Transverse colon (tissue), 4 donors: ENCODE measurements around the gene DNLZ. TPM values are rescaled to one million over a fixed set of nuclear protein-coding genes. Genes with fewer than 3 reads are reported as not detected.

Experiments
- DNase-seq: peaks from one replicate; pipeline ENCODE4 v3.0.0-alpha.2; 2019
- H3K27ac ChIP-seq, 4 donors: fragments of 200-600 bp; sonication (generic); 2 replicates each; pipeline ENCODE4 v1.5.1; 2016 to 2018; ENCODE audit warnings: inconsistent platforms in 4 of 4
- H3K27me3 ChIP-seq: fragments of 200-600 bp; sonication (generic); 2 replicates; pipeline ENCODE4 v1.5.1; 2017; ENCODE audit warnings: inconsistent platforms
- H3K36me3 ChIP-seq, 4 donors: fragments of 200-600 bp; sonication (generic); 2 replicates each; pipeline ENCODE4 v1.5.1; 2017 to 2019; ENCODE audit warnings: inconsistent platforms in 4 of 4
- H3K4me1 ChIP-seq, 4 donors: fragments of 200-600 bp; sonication (generic); 2 replicates each; pipeline ENCODE4 v1.5.1; 2017 to 2020; ENCODE audit warnings: inconsistent platforms in 4 of 4
- H3K4me3 ChIP-seq, 4 donors: fragments of 200-600 bp; sonication (generic); 1 replicate in 1 of 4; 2 replicates in 3 of 4; pipeline versions ENCODE4 v1.5.1 to v1.6.1; 2017 to 2019; ENCODE audit warnings: inconsistent platforms in 4 of 4
- H3K9me3 ChIP-seq, 2 donors: fragments of 200-600 bp; sonication (generic); 2 replicates each; pipeline ENCODE4 v1.5.1; 2017 to 2019; ENCODE audit warnings: inconsistent platforms in 2 of 2
- EP300 ChIP-seq: sonication (generic); formaldehyde crosslinking; IDR thresholded peaks from one replicate; pipeline ENCODE4 v1.6.1; 2017; ENCODE audit warnings: antibody characterized with exemption, low read depth
- POLR2A ChIP-seq: fragments of 450-650 bp; IDR thresholded peaks from one replicate; pipeline ENCODE4 v1.6.1; 2016; ENCODE audit warnings: antibody characterized with exemption, mild to moderate bottlenecking, moderate library complexity
- POLR2AphosphoS5 ChIP-seq, 3 donors: sonication (generic); formaldehyde crosslinking; IDR thresholded peaks; one replicate each; pipeline ENCODE4 v1.6.1; 2016; ENCODE audit warnings: antibody characterized with exemption in 3 of 3
- WGBS, 2 donors: methylation state at CpG; one replicate each; pipeline ENCODE4 v1.1.5; 2018; ENCODE audit warnings: low coverage in 1 of 2; 5-methylcytosine and 5-hydroxymethylcytosine counted together
- in situ Hi-C, 4 donors: fragments of 200-750 bp; cut with MboI; loops; one replicate each; pipeline versions ENCODE4 v1.15.0 to v1.15.1; 2017; ENCODE audit warnings: low sequenced_read_pairs in 3 of 4, low pct_ligation_motif_present in 1 of 4, low pct_unique_long_range_greater_than_20kb in 1 of 4
- intact Hi-C: fragments of 100-400 bp; cut with DNase I; formaldehyde crosslinking; loops from one replicate; pipeline ENCODE4 v1.15.1; 2023; ENCODE audit warnings: low total_unique reads
- total RNA-seq, 4 donors: library from RNA; depleted of rRNA; stranded (reverse); fragments of >200 nt; gene quantifications; one replicate each; pipeline ENCODE4 v1.1.0, GENCODE V29; 2016
- TF ChIP-seq, protein P1 (sequence below), 5 experiments: fragments of 200-600 bp in 3 of 5; fragments of 450-650 bp in 2 of 5; sonication (generic) in 3 of 5; IDR thresholded peaks; 1 replicate in 2 of 5; 2 replicates in 3 of 5; pipeline ENCODE4 v1.5.1; 2016 to 2017; ENCODE audit warnings: antibody characterized with exemption in 5 of 5, inconsistent platforms in 3 of 5, mild to moderate bottlenecking in 2 of 5, moderate library complexity in 1 of 5

Gene DNLZ
- total RNA-seq, 4 donors from 2014 or later = 6.7 to 17.3 (median 10.4) TPM

DNA sequence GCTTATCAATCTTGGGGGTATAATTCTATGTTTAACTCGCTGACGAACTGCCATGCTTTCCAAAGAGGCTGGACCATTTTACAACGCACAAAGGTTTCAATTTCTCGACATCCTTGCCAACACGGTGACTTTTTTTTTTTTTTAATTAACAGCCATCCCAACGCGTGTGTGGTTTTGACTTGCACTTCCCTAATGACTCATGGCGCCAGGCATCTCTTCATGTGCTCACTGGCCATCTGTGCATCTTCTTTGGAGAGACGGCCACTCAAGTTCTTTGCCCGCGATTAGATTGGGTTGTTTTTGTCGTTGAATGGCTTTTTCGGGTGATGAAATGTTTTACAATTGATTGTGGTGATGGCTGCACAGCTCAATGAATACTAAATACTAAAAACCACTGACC, 22.5 kb upstream of the DNLZ start:
- no peaks in the 10 kb centered on the region for H3K4me1 ChIP-seq
- H3K4me3 ChIP-seq = no peak overlapping the region
- TF ChIP-seq, protein P1, sequence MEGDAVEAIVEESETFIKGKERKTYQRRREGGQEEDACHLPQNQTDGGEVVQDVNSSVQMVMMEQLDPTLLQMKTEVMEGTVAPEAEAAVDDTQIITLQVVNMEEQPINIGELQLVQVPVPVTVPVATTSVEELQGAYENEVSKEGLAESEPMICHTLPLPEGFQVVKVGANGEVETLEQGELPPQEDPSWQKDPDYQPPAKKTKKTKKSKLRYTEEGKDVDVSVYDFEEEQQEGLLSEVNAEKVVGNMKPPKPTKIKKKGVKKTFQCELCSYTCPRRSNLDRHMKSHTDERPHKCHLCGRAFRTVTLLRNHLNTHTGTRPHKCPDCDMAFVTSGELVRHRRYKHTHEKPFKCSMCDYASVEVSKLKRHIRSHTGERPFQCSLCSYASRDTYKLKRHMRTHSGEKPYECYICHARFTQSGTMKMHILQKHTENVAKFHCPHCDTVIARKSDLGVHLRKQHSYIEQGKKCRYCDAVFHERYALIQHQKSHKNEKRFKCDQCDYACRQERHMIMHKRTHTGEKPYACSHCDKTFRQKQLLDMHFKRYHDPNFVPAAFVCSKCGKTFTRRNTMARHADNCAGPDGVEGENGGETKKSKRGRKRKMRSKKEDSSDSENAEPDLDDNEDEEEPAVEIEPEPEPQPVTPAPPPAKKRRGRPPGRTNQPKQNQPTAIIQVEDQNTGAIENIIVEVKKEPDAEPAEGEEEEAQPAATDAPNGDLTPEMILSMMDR (IDR thresholded peaks at IDR 0.05) = no peak
- no peak for TF ChIP-seq EP300
- TF ChIP-seq POLR2AphosphoS5 (IDR thresholded peaks at IDR 0.05) = no peak
- no peak for TF ChIP-seq POLR2A
- H3K27me3 ChIP-seq = no peaks in the 10 kb centered on the region
- H3K36me3 ChIP-seq = peaks cover 0 to 26% (median 12%) of the 10 kb centered on the region in 4 donors
- intact Hi-C loops (no loop called here), in situ Hi-C loops (no loop called here)
- 80% methylated on average over 12 to 13 of the region's 13 CpGs for WGBS, 2 donors
- no peak for DNase-seq
- H3K9me3 ChIP-seq = no peaks in the 10 kb centered on the region
- no peak overlapping the region for H3K27ac ChIP-seq

DNA sequence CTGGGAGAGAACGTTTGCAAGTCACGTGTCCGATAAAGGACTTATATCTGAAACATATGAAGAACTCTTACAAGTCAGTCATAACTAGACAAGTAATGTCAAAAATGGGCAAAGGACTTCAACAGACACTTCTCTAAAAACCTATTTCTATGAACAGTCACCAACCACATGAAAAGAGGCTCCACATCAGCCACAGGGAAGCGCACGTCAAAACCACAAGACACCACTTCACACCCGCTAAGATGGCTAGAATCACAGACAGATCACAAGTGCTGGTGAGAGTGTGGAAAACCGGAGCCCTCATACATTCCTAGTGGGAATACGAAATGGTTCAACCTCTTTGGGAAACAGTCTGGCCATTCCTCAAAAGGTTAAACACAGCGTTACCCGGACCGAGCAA, 21.5 kb upstream of the DNLZ start:
- Histone ChIP-seq H3K9me3 (no peaks in the 10 kb centered on the region), H3K36me3 (peaks cover 0 to 26% (median 12%) of the 10 kb centered on the region in 4 donors), H3K4me3 (no peak overlapping the region), H3K27me3 (no peaks in the 10 kb centered on the region), H3K27ac (no peak overlapping the region), H3K4me1 (no peaks in the 10 kb centered on the region)
- no peak for DNase-seq
- intact Hi-C loops (no loop called here), in situ Hi-C loops (no loop called here)
- WGBS, 2 donors = 82 to 94% methylated on average over 3 to 11 of the region's 11 CpGs
- no peak for TF ChIP-seq POLR2A
- TF ChIP-seq EP300 = no peak
- no peak for TF ChIP-seq POLR2AphosphoS5 (IDR thresholded peaks at IDR 0.05)
- TF ChIP-seq, protein P1 (IDR thresholded peaks at IDR 0.05) = no peak

DNA sequence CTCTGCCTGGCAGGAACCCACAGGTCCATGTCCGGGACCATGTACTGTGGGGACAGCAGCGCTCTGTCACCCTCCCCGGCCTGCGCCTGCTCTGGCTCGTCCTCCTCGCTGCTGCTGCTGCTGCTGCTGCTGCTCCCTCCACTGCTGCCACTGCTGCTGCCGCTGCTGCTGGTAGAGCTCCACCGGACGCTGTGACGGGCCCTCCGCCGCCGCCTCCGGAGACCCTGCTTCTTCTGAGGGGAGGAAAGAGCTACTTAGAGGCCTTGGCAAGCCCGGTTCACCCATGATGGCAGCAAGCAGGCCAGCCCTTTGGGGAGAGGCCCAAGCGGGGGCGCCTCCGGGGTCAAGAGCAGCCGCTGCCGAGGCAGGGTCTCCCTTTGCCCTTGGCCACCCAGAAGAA, 19.9 kb upstream of the DNLZ start:
- peaks cover 0 to 26% (median 5%) of the 10 kb centered on the region in 4 donors for H3K36me3 ChIP-seq
- no peak overlapping the region for H3K27ac ChIP-seq
- TF ChIP-seq, protein P1 (IDR thresholded peaks at IDR 0.05) = no peak
- TF ChIP-seq POLR2AphosphoS5 (IDR thresholded peaks at IDR 0.05) (no peak), EP300 (no peak), POLR2A (no peak)
- H3K4me3 ChIP-seq = no peak overlapping the region
- intact Hi-C loops (no loop called here), in situ Hi-C loops (no loop called here)
- no peaks in the 10 kb centered on the region for H3K4me1 ChIP-seq
- 96% methylated on average over 20 of the region's 20 CpGs; no CpG with 5 or more reads in 1 of the 2 donors for WGBS, 2 donors
- H3K27me3 ChIP-seq = no peaks in the 10 kb centered on the region
- no peaks in the 10 kb centered on the region for H3K9me3 ChIP-seq
- no peak for DNase-seq

DNA sequence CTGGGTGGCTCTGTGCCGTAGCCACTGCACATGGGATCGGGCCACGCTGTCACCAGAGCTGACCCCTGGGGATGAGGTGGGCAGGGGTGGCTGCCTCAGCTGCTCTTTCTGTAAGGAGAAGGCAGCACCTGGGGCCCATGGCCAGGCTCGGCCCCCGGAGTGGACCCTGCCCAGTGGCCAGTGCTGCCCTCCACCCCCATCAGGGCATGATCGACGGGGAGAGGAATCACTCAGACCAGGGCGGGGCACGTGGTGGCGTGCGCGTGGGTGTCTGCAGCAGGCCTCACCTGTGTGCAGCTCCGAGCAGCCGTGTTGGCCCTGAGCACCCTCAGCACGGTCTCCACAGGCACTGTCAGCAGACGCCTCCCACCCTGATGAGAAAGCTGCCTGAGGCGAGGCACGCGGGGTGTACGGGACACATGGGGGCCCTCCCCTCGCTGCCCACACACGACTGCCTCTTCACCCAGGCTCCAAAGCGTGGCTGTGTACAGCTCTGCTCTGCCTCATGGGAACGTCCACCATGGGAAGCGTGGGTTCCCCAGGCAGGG, 18.5 kb upstream of the DNLZ start:
- Histone ChIP-seq H3K36me3 (peaks cover 0 to 17% (median 5%) of the 10 kb centered on the region in 4 donors), H3K27ac (no peak overlapping the region), H3K27me3 (no peaks in the 10 kb centered on the region), H3K9me3 (no peaks in the 10 kb centered on the region), H3K4me3 (no peak overlapping the region), H3K4me1 (no peaks in the 10 kb centered on the region)
- intact Hi-C loops (no loop called here), in situ Hi-C loops (no loop called here)
- TF ChIP-seq EP300 (no peak), POLR2AphosphoS5 (IDR thresholded peaks at IDR 0.05) (no peak), POLR2A (no peak)
- TF ChIP-seq, protein P1 (IDR thresholded peaks at IDR 0.05) = no peak
- WGBS, 2 donors = 93% methylated on average over 7 of the region's 25 CpGs; no CpG with 5 or more reads in 1 of the 2 donors
- DNase-seq = no peak
